Choroid plexus epithelial cell (primary cell): ENCODE results near the gene SEC61A2.
"Not testable (repeated sequence)": the region's sequence is repeated elsewhere in the genome, so short reads cannot be mapped to it uniquely, and the experiment has no call there.

Experiments used
- DNase-seq: peaks from one replicate; pipeline ENCODE4 v3.0.0-alpha.2; 2010; ENCODE audit warnings: low read depth
- H3K4me3 ChIP-seq: 2 replicates; pipeline ENCODE4 v1.5.1; 2011; ENCODE audit warnings: low read depth, mild to moderate bottlenecking, control low read depth, low read length, moderate library complexity
- TF ChIP-seq, protein P1 (sequence below): conservative IDR thresholded peaks from 2 replicates; pipeline ENCODE4 v1.5.1; 2011; ENCODE audit warnings: low read depth, mild to moderate bottlenecking, control low read depth, inconsistent platforms, low read length, moderate library complexity

The SEC61A2 gene

GRCh38 chr10:12129222-12130111 is at the start of gene SEC61A2:
SEC61A2 (plus strand) TSS chr10:12129677; CDS start chr10:12129788, 111 bp downstream.
- H3K4me3 ChIP-seq: peak within 1 kb of the TSS; percentile 98
- peak; percentile 93 for DNase-seq
- TF ChIP-seq, protein P1, sequence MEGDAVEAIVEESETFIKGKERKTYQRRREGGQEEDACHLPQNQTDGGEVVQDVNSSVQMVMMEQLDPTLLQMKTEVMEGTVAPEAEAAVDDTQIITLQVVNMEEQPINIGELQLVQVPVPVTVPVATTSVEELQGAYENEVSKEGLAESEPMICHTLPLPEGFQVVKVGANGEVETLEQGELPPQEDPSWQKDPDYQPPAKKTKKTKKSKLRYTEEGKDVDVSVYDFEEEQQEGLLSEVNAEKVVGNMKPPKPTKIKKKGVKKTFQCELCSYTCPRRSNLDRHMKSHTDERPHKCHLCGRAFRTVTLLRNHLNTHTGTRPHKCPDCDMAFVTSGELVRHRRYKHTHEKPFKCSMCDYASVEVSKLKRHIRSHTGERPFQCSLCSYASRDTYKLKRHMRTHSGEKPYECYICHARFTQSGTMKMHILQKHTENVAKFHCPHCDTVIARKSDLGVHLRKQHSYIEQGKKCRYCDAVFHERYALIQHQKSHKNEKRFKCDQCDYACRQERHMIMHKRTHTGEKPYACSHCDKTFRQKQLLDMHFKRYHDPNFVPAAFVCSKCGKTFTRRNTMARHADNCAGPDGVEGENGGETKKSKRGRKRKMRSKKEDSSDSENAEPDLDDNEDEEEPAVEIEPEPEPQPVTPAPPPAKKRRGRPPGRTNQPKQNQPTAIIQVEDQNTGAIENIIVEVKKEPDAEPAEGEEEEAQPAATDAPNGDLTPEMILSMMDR: no peak

GRCh38 chr10:12081470-12081869 is 48.0 kb upstream of the SEC61A2 start:
- H3K4me3 ChIP-seq: no peak overlapping the region
- no peak for DNase-seq
- TF ChIP-seq, protein P1: no peak

- no peak overlapping the region for H3K4me3 ChIP-seq
- TF ChIP-seq, protein P1: no peak
- peak; percentile 50 for DNase-seq
These were observed 47.5 kb upstream of the SEC61A2 start for GRCh38 chr10:12081879-12082557.

GRCh38 chr10:12088919-12089318 is 40.6 kb upstream of the SEC61A2 start:
- TF ChIP-seq, protein P1: no peak
- no peak for DNase-seq
- no peak overlapping the region for H3K4me3 ChIP-seq

DNA sequence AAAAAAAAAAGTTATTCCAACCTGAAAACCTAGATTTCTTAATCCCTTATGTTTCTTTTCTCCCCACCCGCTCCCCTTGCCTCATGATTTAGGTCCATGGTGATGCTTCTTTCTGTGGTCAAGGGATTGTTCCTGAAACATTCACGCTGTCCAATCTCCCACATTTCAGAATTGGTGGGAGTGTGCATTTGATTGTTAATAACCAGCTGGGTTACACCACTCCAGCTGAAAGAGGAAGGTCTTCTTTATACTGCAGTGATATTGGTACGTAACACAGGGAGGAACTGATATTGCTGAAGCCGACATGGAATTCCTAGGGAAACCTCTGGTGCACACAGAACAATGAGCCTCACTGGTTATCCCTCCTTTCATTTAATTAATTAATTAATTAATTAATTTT is 38.1 kb upstream of the SEC61A2 start:
- TF ChIP-seq, protein P1: no peak
- H3K4me3 ChIP-seq: no peak overlapping the region
- no peak for DNase-seq

- H3K4me3 ChIP-seq, DNase-seq: not testable (repeated sequence)
These were observed 32.1 kb upstream of the SEC61A2 start for GRCh38 chr10:12097361-12097760.

- DNase-seq: peak; percentile 56
- H3K4me3 ChIP-seq: no peak overlapping the region
- TF ChIP-seq, protein P1: no peak
These were observed 31.7 kb upstream of the SEC61A2 start for GRCh38 chr10:12097791-12098190.
